Endodermal cell (in vitro differentiated cells): ENCODE data around the gene ZMYND8. TPM values are rescaled to one million over a fixed set of nuclear protein-coding genes. Genes with fewer than 3 reads are reported as not detected.

ENCODE experiments used
- DNase-seq: peaks from one replicate; pipeline ENCODE4 v3.0.0-alpha.2; 2017
- H3K27ac ChIP-seq: 2 replicates; pipeline ENCODE4 v1.5.1; 2013; ENCODE audit warnings: mild to moderate bottlenecking, low read depth, low read length, moderate library complexity
- H3K27me3 ChIP-seq: 2 replicates; pipeline ENCODE4 v1.6.1; 2013; ENCODE audit warnings: mild to moderate bottlenecking, low read length, moderate library complexity; ENCODE audit not compliant: insufficient read depth, control insufficient read depth, poor library complexity, severe bottlenecking
- H3K36me3 ChIP-seq: 2 replicates; pipeline ENCODE4 v1.7.0; 2013; ENCODE audit warnings: mild to moderate bottlenecking, low read length, moderate library complexity; ENCODE audit not compliant: control insufficient read depth, insufficient read depth
- H3K4me1 ChIP-seq: one replicate; pipeline ENCODE4 v1.7.0; 2013; ENCODE audit warnings: low read length; ENCODE audit not compliant: control insufficient read depth, insufficient read depth
- H3K4me3 ChIP-seq: 2 replicates; pipeline ENCODE4 v1.5.1; 2013; ENCODE audit warnings: mild to moderate bottlenecking, low read length, moderate library complexity
- H3K9ac ChIP-seq: 2 replicates; pipeline ENCODE4 v1.6.1; 2013; ENCODE audit warnings: mild to moderate bottlenecking, low read length, moderate library complexity; ENCODE audit not compliant: poor library complexity, severe bottlenecking; ENCODE audit errors: extremely low read depth
- H3K9me3 ChIP-seq: 2 replicates; pipeline ENCODE4 v1.6.1; 2013; ENCODE audit warnings: mild to moderate bottlenecking, low read length, moderate library complexity; ENCODE audit not compliant: control insufficient read depth
- H3K27ac Mint-ChIP-seq: 2 replicates; pipeline ENCODE4 v1.8.0; 2020; ENCODE audit warnings: mixed read lengths
- H3K27me3 Mint-ChIP-seq: 2 replicates; pipeline ENCODE4 v1.8.0; 2021; ENCODE audit warnings: mild to moderate bottlenecking, mixed read lengths; ENCODE audit not compliant: insufficient read depth
- H3K36me3 Mint-ChIP-seq: 2 replicates; pipeline ENCODE4 v1.8.0; 2020; ENCODE audit warnings: low read depth, mixed read lengths
- H3K4me1 Mint-ChIP-seq: 2 replicates; pipeline ENCODE4 v1.8.0; 2020; ENCODE audit warnings: mixed read lengths
- H3K4me3 Mint-ChIP-seq: 2 replicates; pipeline ENCODE4 v1.8.0; 2020; ENCODE audit warnings: mild to moderate bottlenecking, moderate library complexity, mixed read lengths
- H3K9me3 Mint-ChIP-seq: 2 replicates; pipeline ENCODE4 v1.8.0; 2020; ENCODE audit warnings: mild to moderate bottlenecking, mixed read lengths
- CTCF ChIP-seq: fragments of 200-600 bp; sonication (generic); conservative IDR thresholded peaks from 2 replicates; pipeline ENCODE4 v1.5.0; 2021; ENCODE audit warnings: antibody characterized with exemption, mild to moderate bottlenecking
- WGBS, 2 experiments: methylation state at CpG; one replicate each; pipeline versions ENCODE4 v1.1.5 to v1.1.7; 2013; ENCODE audit warnings: missing lambda C conversion rate in 2 of 2, mixed read lengths in 1 of 2; ENCODE audit not compliant: insufficient coverage in 1 of 2, insufficient read length in 1 of 2; 5-methylcytosine and 5-hydroxymethylcytosine counted together
- total RNA-seq, 2 donors: library from RNA; stranded (reverse); fragmentation: NEBNext Ultra II Directional in 1 of 2; extraction: Animal tissue kit (Norgen Biotek cat#: 25700) in 1 of 2; gene quantifications; 2 replicates in 1 of 2; 3 replicates in 1 of 2; pipeline ENCODE4 v1.2.1, GENCODE V29; 2021

ZMYND8 gene
- total RNA-seq, 2 donors from 2014 or later: 85.0 to 99.9 TPM

GRCh38 chr20:47257771-47258170 is 98.7 kb downstream of the ZMYND8 start:
- TF ChIP-seq CTCF: no peak
- H3K4me3 Mint-ChIP-seq: no peak overlapping the region
- DNase-seq: no peak
- no peaks in the 10 kb centered on the region for H3K4me1 Mint-ChIP-seq
- no peak overlapping the region for H3K9ac ChIP-seq
- H3K9me3 ChIP-seq: peaks cover 5% of the 10 kb centered on the region
- H3K4me3 ChIP-seq: no peak overlapping the region
- H3K36me3 Mint-ChIP-seq: peaks cover 71% of the 10 kb centered on the region
- H3K9me3 Mint-ChIP-seq: no peaks in the 10 kb centered on the region
- H3K27me3 ChIP-seq: no peaks in the 10 kb centered on the region
- H3K27me3 Mint-ChIP-seq: no peaks in the 10 kb centered on the region
- no peaks in the 10 kb centered on the region for H3K4me1 ChIP-seq
- 95 to 100% methylated on average over 3 of the region's 3 CpGs for WGBS, 2 experiments
- peaks cover 88% of the 10 kb centered on the region for H3K36me3 ChIP-seq
- no peak overlapping the region for H3K27ac ChIP-seq
- H3K27ac Mint-ChIP-seq: no peak overlapping the region

GRCh38 chr20:47257256-47257655 is 99.2 kb downstream of the ZMYND8 start:
- no peak for TF ChIP-seq CTCF
- no peak for DNase-seq
- Mint-ChIP-seq H3K4me1 (no peaks in the 10 kb centered on the region), H3K27me3 (no peaks in the 10 kb centered on the region), H3K9me3 (no peaks in the 10 kb centered on the region), H3K4me3 (no peak overlapping the region), H3K27ac (no peak overlapping the region), H3K36me3 (peaks cover 71% of the 10 kb centered on the region)
- no peak overlapping the region for H3K9ac ChIP-seq
- peaks cover 88% of the 10 kb centered on the region for H3K36me3 ChIP-seq
- WGBS, 2 experiments: 91 to 100% methylated on average over 1 of the region's 1 CpG
- no peak overlapping the region for H3K27ac ChIP-seq
- no peak overlapping the region for H3K4me3 ChIP-seq
- peaks cover 5% of the 10 kb centered on the region for H3K9me3 ChIP-seq
- H3K27me3 ChIP-seq: no peaks in the 10 kb centered on the region
- no peaks in the 10 kb centered on the region for H3K4me1 ChIP-seq

GRCh38 chr20:47256668-47257236 is 99.7 kb downstream of the ZMYND8 start:
- Histone ChIP-seq H3K9me3 (peaks cover 5% of the 10 kb centered on the region), H3K9ac (no peak overlapping the region), H3K4me1 (no peaks in the 10 kb centered on the region), H3K36me3 (peaks cover 85% of the 10 kb centered on the region), H3K4me3 (no peak overlapping the region), H3K27ac (no peak overlapping the region), H3K27me3 (no peaks in the 10 kb centered on the region)
- H3K4me1 Mint-ChIP-seq: no peaks in the 10 kb centered on the region
- no peak for DNase-seq
- H3K9me3 Mint-ChIP-seq: no peaks in the 10 kb centered on the region
- no peaks in the 10 kb centered on the region for H3K27me3 Mint-ChIP-seq
- 98 to 100% methylated on average over 2 to 7 of the region's 8 CpGs for WGBS, 2 experiments
- TF ChIP-seq CTCF: no peak
- H3K36me3 Mint-ChIP-seq: peaks cover 69% of the 10 kb centered on the region
- H3K27ac Mint-ChIP-seq: peak overlapping the region; percentile 19
- H3K4me3 Mint-ChIP-seq: no peak overlapping the region
